BLaER1 treated with 17β-estradiol and CSF1 and Interleukin-3, amounts not matched to agents 10 nM and 100 nM (cell line): ENCODE measurements around the gene DIP2B.

ENCODE experiments used
- H3K27ac ChIP-seq, 11 experiments: shearing (Covaris generic); formaldehyde crosslinking; 2 replicates each; pipeline ENCODE4 v1.8.1; 2022
- H3K27me3 ChIP-seq, 11 experiments: shearing (Covaris generic); formaldehyde crosslinking; 2 replicates each; pipeline ENCODE4 v1.8.1; 2022
- H3K36me3 ChIP-seq, 11 experiments: shearing (Covaris generic); formaldehyde crosslinking; 2 replicates each; pipeline ENCODE4 v1.8.1; 2022
- H3K4me1 ChIP-seq, 10 experiments: shearing (Covaris generic); formaldehyde crosslinking; 2 replicates each; pipeline ENCODE4 v1.8.1; 2022
- H3K4me2 ChIP-seq, 11 experiments: shearing (Covaris generic); formaldehyde crosslinking; 2 replicates each; pipeline ENCODE4 v1.8.1; 2022
- H3K4me3 ChIP-seq, 10 experiments: shearing (Covaris generic); formaldehyde crosslinking; 2 replicates each; pipeline ENCODE4 v1.8.1; 2022
- H3K9ac ChIP-seq, 11 experiments: shearing (Covaris generic); formaldehyde crosslinking; 2 replicates each; pipeline ENCODE4 v1.8.1; 2022
- H3K9me3 ChIP-seq, 11 experiments: shearing (Covaris generic); formaldehyde crosslinking; replicated peaks in 1 of 11; 2 replicates each; pipeline ENCODE4 v1.8.1; 2022
- H4K20me1 ChIP-seq, 11 experiments: shearing (Covaris generic); formaldehyde crosslinking; 2 replicates each; pipeline ENCODE4 v1.8.1; 2022
- Cebpa-rat ChIP-seq, 11 experiments: shearing (Covaris generic); IDR thresholded peaks; 2 replicates each; pipeline ENCODE4 v1.8.1; 2022

DIP2B gene

GRCh38 chr12:50727466-50727865, 222.7 kb downstream of the DIP2B start:
- Histone ChIP-seq H3K4me3 (no peak overlapping the region), H4K20me1 (peaks cover 0 to 56% (median 4%) of the 10 kb centered on the region in 11 experiments; a peak in 9 of 22 replicates), H3K4me2 (no peak overlapping the region), H3K27ac (no peak overlapping the region), H3K4me1 (peaks cover 0 to 9% (median 0%) of the 10 kb centered on the region in 10 experiments; a peak in 4 of 20 replicates), H3K9me3 (no peaks in the 10 kb centered on the region), H3K27me3 (no peaks in the 10 kb centered on the region), H3K9ac (no peak overlapping the region), H3K36me3 (peaks cover 99 to 100% (median 100%) of the 10 kb centered on the region in 11 experiments)
- TF ChIP-seq Cebpa-rat (IDR thresholded peaks at IDR 0.05), result no peak

GRCh38 chr12:50728417-50728816, 223.6 kb downstream of the DIP2B start:
- Histone ChIP-seq H3K4me2 (no peak overlapping the region), H4K20me1 (peaks cover 0 to 59% (median 4%) of the 10 kb centered on the region in 11 experiments; a peak in 9 of 22 replicates), H3K4me3 (no peak overlapping the region), H3K9me3 (no peaks in the 10 kb centered on the region), H3K27ac (no peak overlapping the region), H3K9ac (no peak overlapping the region), H3K36me3 (peaks cover 96 to 100% (median 100%) of the 10 kb centered on the region in 11 experiments), H3K4me1 (peaks cover 0 to 10% (median 0%) of the 10 kb centered on the region in 10 experiments; a peak in 4 of 20 replicates), H3K27me3 (no peaks in the 10 kb centered on the region)
- TF ChIP-seq Cebpa-rat (IDR thresholded peaks at IDR 0.05), result no peak

- TF ChIP-seq Cebpa-rat (IDR thresholded peaks at IDR 0.05), result no peak
- no peak overlapping the region for H3K4me2 ChIP-seq
- H3K9me3 ChIP-seq, result no peaks in the 10 kb centered on the region
- H3K4me1 ChIP-seq, result peaks cover 0 to 10% (median 0%) of the 10 kb centered on the region in 10 experiments; a peak in 3 of 20 replicates
- no peak overlapping the region for H3K4me3 ChIP-seq
- peaks cover 0 to 59% (median 4%) of the 10 kb centered on the region in 11 experiments; a peak in 9 of 22 replicates for H4K20me1 ChIP-seq
- no peak overlapping the region for H3K27ac ChIP-seq
- peaks cover 96 to 100% (median 100%) of the 10 kb centered on the region in 11 experiments for H3K36me3 ChIP-seq
- no peaks in the 10 kb centered on the region for H3K27me3 ChIP-seq
- no peak overlapping the region for H3K9ac ChIP-seq
Observed at GRCh38 chr12:50728841-50729240, 224.1 kb downstream of the DIP2B start.

GRCh38 chr12:50732591-50732990, 227.8 kb downstream of the DIP2B start:
- TF ChIP-seq Cebpa-rat (IDR thresholded peaks at IDR 0.05), result no peak
- Histone ChIP-seq H3K4me1 (peaks cover 0 to 10% (median 0%) of the 10 kb centered on the region in 10 experiments; a peak in 3 of 20 replicates), H3K9me3 (no peaks in the 10 kb centered on the region), H3K4me2 (peak overlapping the region in 1 of 11 experiments; percentile 7; a peak in 1 of 22 replicates), H3K27ac (peak overlapping the region in 1 of 11 experiments; percentile 42; a peak in 2 of 22 replicates), H4K20me1 (peaks cover 0 to 58% (median 6%) of the 10 kb centered on the region in 11 experiments; a peak in 10 of 22 replicates), H3K36me3 (peaks cover 86 to 100% (median 99%) of the 10 kb centered on the region in 11 experiments), H3K9ac (0 out of 22 replicates have a peak overlapping the region, but pooled peaks of 1 of the 11 experiments have one; percentile 5), H3K27me3 (no peaks in the 10 kb centered on the region), H3K4me3 (no peak overlapping the region)

GRCh38 chr12:50733706-50734105, 228.9 kb downstream of the DIP2B start:
- H3K36me3 ChIP-seq, result peaks cover 86 to 100% (median 99%) of the 10 kb centered on the region in 11 experiments
- H3K27ac ChIP-seq, result no peak overlapping the region
- no peak overlapping the region for H3K4me2 ChIP-seq
- no peaks in the 10 kb centered on the region for H3K9me3 ChIP-seq
- H3K4me1 ChIP-seq, result peaks cover 0 to 10% (median 0%) of the 10 kb centered on the region in 10 experiments; a peak in 3 of 20 replicates
- no peak overlapping the region for H3K4me3 ChIP-seq
- no peak for TF ChIP-seq Cebpa-rat (IDR thresholded peaks at IDR 0.05)
- peaks cover 0 to 58% (median 6%) of the 10 kb centered on the region in 11 experiments; a peak in 10 of 22 replicates for H4K20me1 ChIP-seq
- H3K27me3 ChIP-seq, result no peaks in the 10 kb centered on the region
- H3K9ac ChIP-seq, result peak overlapping the region in 1 of 11 experiments; percentile 5; a peak in 1 of 22 replicates

- no peak overlapping the region for H3K4me3 ChIP-seq
- H3K36me3 ChIP-seq, result peaks cover 86 to 100% (median 99%) of the 10 kb centered on the region in 11 experiments
- H3K4me2 ChIP-seq, result no peak overlapping the region
- H3K27ac ChIP-seq, result no peak overlapping the region
- H3K9ac ChIP-seq, result no peak overlapping the region
- H4K20me1 ChIP-seq, result peaks cover 0 to 61% (median 6%) of the 10 kb centered on the region in 11 experiments; a peak in 11 of 22 replicates
- no peak for TF ChIP-seq Cebpa-rat (IDR thresholded peaks at IDR 0.05)
- H3K27me3 ChIP-seq, result no peaks in the 10 kb centered on the region
- peaks cover 0 to 10% (median 0%) of the 10 kb centered on the region in 10 experiments; a peak in 3 of 20 replicates for H3K4me1 ChIP-seq
- H3K9me3 ChIP-seq, result no peaks in the 10 kb centered on the region
Observed at GRCh38 chr12:50734409-50735263, 229.9 kb downstream of the DIP2B start.

GRCh38 chr12:50739611-50740010, 234.8 kb downstream of the DIP2B start:
- Histone ChIP-seq H3K9ac (no peak overlapping the region), H3K4me1 (no peaks in the 10 kb centered on the region; a peak in 1 of 20 replicates), H3K9me3 (no peaks in the 10 kb centered on the region), H3K27me3 (no peaks in the 10 kb centered on the region), H4K20me1 (peaks cover 0 to 52% (median 0%) of the 10 kb centered on the region in 11 experiments; a peak in 8 of 22 replicates), H3K4me3 (no peak overlapping the region), H3K36me3 (peaks cover 94 to 100% (median 100%) of the 10 kb centered on the region in 11 experiments), H3K4me2 (no peak overlapping the region), H3K27ac (no peak overlapping the region)
- TF ChIP-seq Cebpa-rat (IDR thresholded peaks at IDR 0.05), result no peak

- Histone ChIP-seq H4K20me1 (peaks cover 0 to 51% (median 0%) of the 10 kb centered on the region in 11 experiments; a peak in 7 of 22 replicates), H3K4me1 (no peaks in the 10 kb centered on the region; a peak in 1 of 20 replicates), H3K4me2 (no peak overlapping the region), H3K9ac (no peak overlapping the region), H3K36me3 (peaks cover 99 to 100% (median 100%) of the 10 kb centered on the region in 11 experiments), H3K4me3 (no peak overlapping the region), H3K9me3 (no peaks in the 10 kb centered on the region), H3K27me3 (no peaks in the 10 kb centered on the region), H3K27ac (no peak overlapping the region)
- no peak for TF ChIP-seq Cebpa-rat (IDR thresholded peaks at IDR 0.05)
Observed at GRCh38 chr12:50740307-50740706, 235.5 kb downstream of the DIP2B start.

- H3K4me3 ChIP-seq, result no peak overlapping the region
- TF ChIP-seq Cebpa-rat (IDR thresholded peaks at IDR 0.05), result no peak
- H4K20me1 ChIP-seq, result peaks cover 0 to 37% (median 0%) of the 10 kb centered on the region in 11 experiments; a peak in 7 of 22 replicates
- no peaks in the 10 kb centered on the region for H3K9me3 ChIP-seq
- H3K9ac ChIP-seq, result no peak overlapping the region
- no peak overlapping the region for H3K4me2 ChIP-seq
- H3K36me3 ChIP-seq, result peaks cover 90 to 100% (median 99%) of the 10 kb centered on the region in 11 experiments
- no peaks in the 10 kb centered on the region for H3K27me3 ChIP-seq
- no peak overlapping the region for H3K27ac ChIP-seq
- no peaks in the 10 kb centered on the region; a peak in 1 of 20 replicates for H3K4me1 ChIP-seq
Observed at GRCh38 chr12:50742776-50743175, 238.0 kb downstream of the DIP2B start.
